Transverse colon (tissue), 4 donors: ENCODE measurements around the gene SUMF1.

ENCODE experiments used
- EP300 ChIP-seq: sonication (generic); formaldehyde crosslinking; IDR thresholded peaks from one replicate; pipeline ENCODE4 v1.6.1; 2017; ENCODE audit warnings: antibody characterized with exemption, low read depth
- POLR2A ChIP-seq: fragments of 450-650 bp; IDR thresholded peaks from one replicate; pipeline ENCODE4 v1.6.1; 2016; ENCODE audit warnings: antibody characterized with exemption, mild to moderate bottlenecking, moderate library complexity
- POLR2AphosphoS5 ChIP-seq, 3 donors: sonication (generic); formaldehyde crosslinking; IDR thresholded peaks; one replicate each; pipeline ENCODE4 v1.6.1; 2016; ENCODE audit warnings: antibody characterized with exemption in 3 of 3
- TF ChIP-seq, protein P1 (sequence below), 5 experiments: fragments of 200-600 bp in 3 of 5; fragments of 450-650 bp in 2 of 5; sonication (generic) in 3 of 5; IDR thresholded peaks; 1 replicate in 2 of 5; 2 replicates in 3 of 5; pipeline ENCODE4 v1.5.1; 2016 to 2017; ENCODE audit warnings: antibody characterized with exemption in 5 of 5, inconsistent platforms in 3 of 5, mild to moderate bottlenecking in 2 of 5, moderate library complexity in 1 of 5

- TF ChIP-seq, protein P1, sequence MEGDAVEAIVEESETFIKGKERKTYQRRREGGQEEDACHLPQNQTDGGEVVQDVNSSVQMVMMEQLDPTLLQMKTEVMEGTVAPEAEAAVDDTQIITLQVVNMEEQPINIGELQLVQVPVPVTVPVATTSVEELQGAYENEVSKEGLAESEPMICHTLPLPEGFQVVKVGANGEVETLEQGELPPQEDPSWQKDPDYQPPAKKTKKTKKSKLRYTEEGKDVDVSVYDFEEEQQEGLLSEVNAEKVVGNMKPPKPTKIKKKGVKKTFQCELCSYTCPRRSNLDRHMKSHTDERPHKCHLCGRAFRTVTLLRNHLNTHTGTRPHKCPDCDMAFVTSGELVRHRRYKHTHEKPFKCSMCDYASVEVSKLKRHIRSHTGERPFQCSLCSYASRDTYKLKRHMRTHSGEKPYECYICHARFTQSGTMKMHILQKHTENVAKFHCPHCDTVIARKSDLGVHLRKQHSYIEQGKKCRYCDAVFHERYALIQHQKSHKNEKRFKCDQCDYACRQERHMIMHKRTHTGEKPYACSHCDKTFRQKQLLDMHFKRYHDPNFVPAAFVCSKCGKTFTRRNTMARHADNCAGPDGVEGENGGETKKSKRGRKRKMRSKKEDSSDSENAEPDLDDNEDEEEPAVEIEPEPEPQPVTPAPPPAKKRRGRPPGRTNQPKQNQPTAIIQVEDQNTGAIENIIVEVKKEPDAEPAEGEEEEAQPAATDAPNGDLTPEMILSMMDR (IDR thresholded peaks at IDR 0.05), result no peak
- TF ChIP-seq POLR2A (no peak), POLR2AphosphoS5 (IDR thresholded peaks at IDR 0.05) (no peak), EP300 (no peak)
Measured at GRCh38 chr3:4396006-4396405, 71.1 kb downstream of the SUMF1 start.
